IPS-11a (cell line): Measurements from ENCODE around the gene NSUN7.
"Not testable (repeated sequence)": the region's sequence is repeated elsewhere in the genome, so short reads cannot be mapped to it uniquely, and the experiment has no call there.

Source experiments
- H3K4me3 ChIP-seq: one replicate; pipeline ENCODE4 v1.5.1; 2013; ENCODE audit warnings: low read depth, low read length, control low read depth

The NSUN7 gene

GRCh38 chr4:40812386-40812785 lies 62.6 kb downstream of the NSUN7 start:
- H3K4me3 ChIP-seq = no peak overlapping the region

DNA sequence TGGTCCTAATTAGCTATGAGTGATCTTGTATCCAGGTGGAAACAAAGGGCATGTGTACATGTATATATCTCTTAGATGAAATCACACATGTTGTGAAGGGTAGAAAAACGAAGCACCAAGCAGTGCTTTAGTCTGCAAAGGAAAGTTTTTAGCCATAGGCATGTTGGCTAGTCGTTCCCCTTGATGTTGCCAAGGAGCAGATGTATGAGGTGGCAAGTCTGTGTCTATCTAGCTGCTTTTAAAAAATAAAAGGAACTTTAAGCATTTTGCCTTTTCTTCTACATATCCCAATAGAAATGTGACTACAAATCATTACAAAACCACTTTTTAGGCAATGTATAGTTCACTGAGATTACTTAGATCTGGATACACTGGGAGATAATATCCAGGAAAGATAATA lies 63.1 kb downstream of the NSUN7 start:
- H3K4me3 ChIP-seq = no peak overlapping the region

DNA sequence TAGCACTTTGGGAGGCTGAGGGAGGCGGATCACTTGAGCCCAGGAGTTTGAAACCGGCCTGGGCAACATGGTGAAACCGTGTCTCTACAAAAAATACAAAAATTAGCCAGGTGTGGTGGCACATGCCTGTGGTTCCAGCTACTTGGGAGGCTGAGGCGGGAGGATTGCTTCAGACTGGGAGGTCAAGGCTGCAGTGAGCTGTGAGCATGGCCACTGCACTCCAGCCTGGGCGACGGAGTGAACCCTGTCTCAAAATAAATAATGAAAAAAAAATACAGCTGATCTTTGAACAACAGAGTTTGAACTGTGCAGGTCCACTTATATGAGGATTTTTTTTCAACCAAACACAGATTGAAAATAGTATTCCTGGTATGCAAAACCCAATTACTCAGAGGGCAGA lies 67.4 kb downstream of the NSUN7 start:
- not testable (repeated sequence) for H3K4me3 ChIP-seq

- no peak overlapping the region for H3K4me3 ChIP-seq
These were observed 70.3 kb downstream of the NSUN7 start for GRCh38 chr4:40820101-40820500.

DNA sequence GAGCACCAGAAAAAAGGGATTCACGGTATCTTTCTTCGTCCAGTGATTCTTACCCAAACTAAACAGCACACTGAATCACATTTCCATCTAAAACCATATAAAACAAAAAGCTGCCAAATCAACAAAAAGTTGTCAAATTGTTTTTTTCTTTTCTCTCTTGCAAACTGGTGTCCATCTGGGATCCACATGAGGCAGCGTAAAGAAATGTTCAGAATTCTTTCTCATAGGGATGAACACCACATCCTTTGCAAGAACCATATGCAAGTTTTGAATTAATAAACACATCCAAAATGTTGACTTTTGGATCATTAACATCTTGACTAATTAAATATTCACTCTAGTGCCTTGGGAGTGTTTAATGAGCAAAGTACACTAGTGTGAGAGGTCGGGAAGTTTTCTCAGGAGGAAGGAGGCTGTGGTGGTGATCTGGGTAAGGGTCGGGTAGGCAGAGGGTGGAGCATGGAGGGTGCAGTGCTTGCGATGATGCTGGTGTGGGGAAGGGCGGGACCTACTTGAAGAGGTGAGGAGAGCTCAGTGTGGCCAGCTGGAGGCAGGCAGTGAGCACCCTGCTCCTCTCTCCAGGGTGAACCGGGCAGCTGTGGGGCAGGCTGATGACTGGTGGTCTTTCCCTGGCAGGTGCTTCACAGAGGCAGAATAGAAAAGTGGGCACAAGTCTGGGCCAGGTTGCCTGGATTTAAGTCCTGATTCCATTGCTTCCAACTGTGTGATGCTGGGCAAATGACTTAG lies 72.8 kb downstream of the NSUN7 start:
- no peak overlapping the region for H3K4me3 ChIP-seq

DNA sequence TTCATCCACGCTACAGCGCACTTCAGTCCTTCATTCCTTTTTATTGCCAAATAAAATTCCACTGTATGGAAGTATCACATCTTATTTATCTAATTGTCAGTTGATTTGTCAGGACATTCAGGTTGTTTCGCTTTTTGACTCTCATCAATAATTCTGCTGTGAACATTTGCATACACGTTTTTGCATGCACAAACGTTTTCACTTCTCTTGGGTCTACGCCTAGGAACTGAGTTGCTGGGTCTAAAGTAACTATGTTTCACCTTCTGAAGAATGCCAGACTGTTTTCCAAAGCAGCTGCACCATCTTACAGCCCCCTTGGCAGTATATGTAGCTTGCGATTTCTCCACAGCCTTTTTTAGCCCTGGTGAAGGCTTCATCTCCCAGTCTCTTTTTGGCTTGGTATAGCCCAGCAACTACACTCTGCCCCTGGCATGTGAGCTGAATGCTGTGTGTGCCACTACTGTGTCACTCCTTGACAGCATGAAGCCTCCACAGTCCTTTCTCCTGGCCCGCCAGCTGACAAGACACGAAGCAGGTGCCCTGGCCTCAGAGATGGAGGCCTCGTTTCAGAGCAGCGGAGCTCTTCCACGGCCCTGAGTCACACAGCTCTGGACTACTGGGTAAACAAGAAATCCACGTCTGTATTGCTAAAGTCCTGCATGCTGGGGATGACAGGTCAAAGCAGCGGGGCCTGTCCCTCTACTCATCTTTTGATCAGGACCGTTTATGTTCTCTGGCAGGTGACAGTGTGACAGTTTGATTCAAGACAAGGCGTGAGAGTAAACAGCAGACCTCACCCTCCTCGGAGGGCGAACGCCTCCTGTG lies 75.5 kb downstream of the NSUN7 start:
- no peak overlapping the region for H3K4me3 ChIP-seq

- H3K4me3 ChIP-seq = no peak overlapping the region
These were observed 77.1 kb downstream of the NSUN7 start for GRCh38 chr4:40826821-40827220.

GRCh38 chr4:40827758-40828157 lies 78.0 kb downstream of the NSUN7 start:
- H3K4me3 ChIP-seq = no peak overlapping the region

GRCh38 chr4:40828661-40829060 lies 78.9 kb downstream of the NSUN7 start:
- no peak overlapping the region for H3K4me3 ChIP-seq

GRCh38 chr4:40829586-40829985 lies 79.8 kb downstream of the NSUN7 start:
- no peak overlapping the region for H3K4me3 ChIP-seq

GRCh38 chr4:40831146-40831907 lies 81.6 kb downstream of the NSUN7 start:
- H3K4me3 ChIP-seq = no peak overlapping the region

DNA sequence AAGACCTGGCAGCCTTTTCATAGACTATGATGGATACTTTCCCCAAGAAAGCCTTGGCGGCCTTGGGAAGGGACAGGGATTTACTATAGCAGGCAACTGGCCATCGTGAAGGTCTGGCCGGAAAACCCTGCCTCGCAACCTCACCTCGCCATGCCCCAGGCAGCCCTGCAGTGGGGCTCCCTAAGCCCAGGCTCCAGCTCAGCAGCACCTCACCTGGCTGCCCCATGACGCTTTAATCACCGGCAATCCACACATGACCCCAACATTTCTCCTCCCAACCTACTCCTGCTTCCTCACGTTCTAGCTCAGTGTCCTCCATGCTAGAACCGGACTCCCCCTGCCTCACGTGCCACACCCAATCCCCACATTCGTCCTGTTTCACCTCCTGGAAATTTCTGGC lies 82.4 kb downstream of the NSUN7 start:
- H3K4me3 ChIP-seq = no peak overlapping the region

GRCh38 chr4:40833212-40833611 lies 83.5 kb downstream of the NSUN7 start:
- no peak overlapping the region for H3K4me3 ChIP-seq

DNA sequence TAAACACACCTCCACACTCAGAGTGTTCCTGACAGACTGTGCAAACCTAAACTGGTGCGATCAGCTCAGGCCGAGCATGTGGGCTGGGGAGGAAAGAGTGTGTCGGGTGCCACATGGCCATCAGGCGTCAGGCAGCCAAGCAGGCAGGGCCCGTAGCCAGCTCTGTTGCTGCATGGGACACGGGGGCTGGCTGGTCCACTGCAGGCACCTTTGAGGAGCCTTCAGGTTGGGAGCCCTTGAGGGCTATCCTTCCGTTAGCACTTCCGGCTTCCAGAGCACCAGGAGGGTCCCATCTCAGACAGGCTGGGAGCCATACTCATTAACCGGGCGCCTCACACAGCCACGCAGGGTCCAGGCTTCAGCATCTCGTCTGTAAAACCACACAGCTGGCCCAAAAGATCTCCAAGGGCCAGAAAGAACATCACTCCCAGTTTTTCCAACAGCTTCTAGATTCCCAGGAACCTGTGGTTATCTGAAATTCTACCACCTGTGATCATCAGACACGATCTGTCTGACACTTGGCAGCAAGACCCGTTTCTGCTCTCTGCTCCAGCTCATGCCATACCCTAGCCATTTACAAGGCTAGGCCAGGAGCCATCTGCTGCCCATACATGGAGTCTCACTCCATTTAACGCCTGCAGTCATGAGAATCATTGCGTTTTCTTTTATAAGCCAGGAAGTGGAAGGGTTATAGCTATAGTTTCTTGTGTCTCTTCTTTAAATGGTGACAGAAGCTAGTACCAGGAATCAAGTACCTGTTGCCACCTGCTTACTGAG lies 87.5 kb downstream of the NSUN7 start:
- no peak overlapping the region for H3K4me3 ChIP-seq

DNA sequence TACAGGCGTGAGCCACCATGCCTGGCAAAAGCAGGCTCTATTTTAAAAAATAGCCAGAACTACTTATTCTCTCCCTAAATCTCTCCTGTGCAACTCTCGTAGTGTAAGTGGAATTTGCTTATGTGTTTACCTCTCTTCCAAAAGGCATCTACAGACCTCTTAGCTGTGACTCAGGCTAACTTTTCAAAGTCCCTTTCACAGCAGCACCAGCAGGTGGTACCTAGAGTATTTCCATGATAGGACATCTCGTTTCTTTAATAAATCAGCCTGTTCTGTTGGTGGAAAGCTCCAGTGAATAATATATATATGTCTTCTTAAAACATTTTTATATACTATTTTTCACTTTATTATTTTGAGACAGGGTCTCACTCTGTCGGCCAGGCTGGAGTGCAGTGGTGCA lies 89.0 kb downstream of the NSUN7 start:
- no peak overlapping the region for H3K4me3 ChIP-seq

DNA sequence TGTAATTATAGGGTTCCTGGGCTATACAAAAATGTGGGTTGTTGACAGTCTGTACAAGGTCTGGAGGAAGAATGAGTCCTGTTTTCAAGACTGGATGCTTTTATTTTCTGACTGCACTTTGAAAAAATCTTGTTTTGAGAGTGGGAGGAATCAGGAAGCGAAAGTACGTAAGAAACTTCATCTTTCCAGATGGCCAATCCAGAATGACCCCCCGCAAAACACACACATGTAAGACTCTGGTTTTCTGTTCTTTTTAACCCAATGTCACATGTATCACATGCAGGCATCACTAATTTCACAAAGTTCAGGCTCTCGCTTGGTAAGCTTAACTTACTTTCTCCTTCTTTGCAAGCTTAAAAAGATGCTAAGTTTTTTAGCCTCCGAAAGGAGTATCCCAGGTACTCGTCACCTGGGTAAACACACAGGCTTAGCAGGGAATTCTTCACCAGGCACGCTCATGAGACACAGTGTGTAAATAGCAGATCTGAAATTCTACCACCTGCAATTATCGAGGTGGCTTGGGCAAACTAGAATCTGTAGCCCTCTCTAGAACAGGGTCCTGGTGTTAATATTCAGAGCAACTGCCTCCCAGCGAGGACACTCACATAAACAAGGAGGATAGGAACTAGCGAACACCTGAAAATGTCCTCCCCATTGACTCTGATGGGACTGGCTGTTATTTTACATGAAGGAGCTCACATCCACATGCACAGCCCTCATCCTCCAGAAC lies 90.7 kb downstream of the NSUN7 start:
- H3K4me3 ChIP-seq = no peak overlapping the region

- no peak overlapping the region for H3K4me3 ChIP-seq
These were observed 91.3 kb downstream of the NSUN7 start for GRCh38 chr4:40840985-40841571.

- no peak overlapping the region for H3K4me3 ChIP-seq
These were observed 92.6 kb downstream of the NSUN7 start for GRCh38 chr4:40842318-40842717.

DNA sequence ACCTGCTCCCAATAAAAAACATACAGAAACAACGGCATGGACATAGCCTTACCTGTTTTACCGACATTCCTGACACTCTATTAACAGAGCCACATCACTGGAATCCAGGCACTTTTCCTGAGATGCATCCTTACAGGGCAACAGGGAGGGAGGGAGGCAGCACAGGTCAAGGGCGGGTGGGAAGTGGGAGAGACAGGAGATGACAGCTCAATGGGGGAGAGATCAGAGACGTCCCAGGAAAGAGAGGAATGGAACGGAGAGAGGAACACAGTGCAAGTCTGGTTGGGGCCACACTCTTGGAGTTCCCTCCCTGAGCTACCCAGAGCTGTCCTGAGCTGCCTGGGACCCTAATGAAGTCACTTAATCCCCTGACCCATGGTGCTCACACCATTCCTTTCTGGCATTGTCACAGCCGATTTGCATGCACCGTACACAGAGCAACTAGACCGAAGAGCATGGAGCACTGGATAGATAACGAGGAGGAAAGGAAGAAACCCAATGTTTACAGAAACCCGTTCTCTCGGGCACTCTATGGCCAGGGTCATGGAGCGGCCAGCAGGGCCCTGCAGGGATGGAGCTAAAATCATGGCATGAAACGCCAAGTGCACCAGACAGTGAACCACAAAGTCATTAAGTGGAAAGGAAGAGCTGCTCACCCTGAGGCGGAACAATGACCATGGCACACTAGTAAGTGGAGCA lies 93.1 kb downstream of the NSUN7 start:
- H3K4me3 ChIP-seq = no peak overlapping the region
